Measurements from ENCODE around the gene DAGLB. TPM values are rescaled to one million over a fixed set of nuclear protein-coding genes. Genes with fewer than 3 reads are reported as not detected.
A peak's percentile ranks its signal among the peaks of the same experiment; 100 is the strongest.

Gene DAGLB
- polyA plus RNA-seq, 1 donor from 2014 or later: 15.5 TPM

DNA sequence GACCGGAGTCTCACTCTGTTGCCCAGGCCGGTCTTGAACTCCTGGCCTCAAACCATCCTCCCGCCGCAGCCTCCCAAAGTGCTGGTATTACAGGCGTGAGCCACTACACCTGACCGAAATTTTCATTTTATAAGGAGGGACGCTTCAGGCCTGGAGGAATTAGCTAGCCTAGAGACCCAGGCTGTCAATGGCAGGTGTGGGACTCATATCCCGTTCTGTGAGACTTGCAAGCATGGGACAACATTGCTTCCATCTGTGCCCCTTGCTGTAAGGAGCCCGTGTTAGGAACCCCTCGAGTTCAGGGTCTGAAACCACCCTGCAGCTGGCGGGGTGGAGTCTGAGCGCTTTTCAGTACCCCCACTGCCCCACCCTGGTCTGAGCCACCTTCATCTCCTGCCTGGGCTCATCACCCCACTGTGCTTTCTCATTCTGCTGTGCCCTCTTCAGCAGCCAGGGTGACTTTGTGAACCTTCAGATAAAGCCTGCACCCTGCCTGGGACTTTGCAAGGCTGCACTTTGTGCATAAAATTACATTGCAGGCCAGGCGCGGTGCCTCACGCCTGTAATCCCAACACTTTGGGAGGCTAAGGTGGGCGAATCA is 1.3 kb upstream of the DAGLB start:
- Mint-ChIP-seq H3K4me3 (peak overlapping the region; percentile 64 to 80 (median 74)), H3K9me3 (no peaks in the 10 kb centered on the region), H3K27me3 (no peaks in the 10 kb centered on the region), H3K27ac (peak overlapping the region; percentile 10 to 99 (median 91)), H3K4me1 (peaks cover 11 to 16% (median 15%) of the 10 kb centered on the region in 3 donors), H3K36me3 (no peaks in the 10 kb centered on the region)

DNA sequence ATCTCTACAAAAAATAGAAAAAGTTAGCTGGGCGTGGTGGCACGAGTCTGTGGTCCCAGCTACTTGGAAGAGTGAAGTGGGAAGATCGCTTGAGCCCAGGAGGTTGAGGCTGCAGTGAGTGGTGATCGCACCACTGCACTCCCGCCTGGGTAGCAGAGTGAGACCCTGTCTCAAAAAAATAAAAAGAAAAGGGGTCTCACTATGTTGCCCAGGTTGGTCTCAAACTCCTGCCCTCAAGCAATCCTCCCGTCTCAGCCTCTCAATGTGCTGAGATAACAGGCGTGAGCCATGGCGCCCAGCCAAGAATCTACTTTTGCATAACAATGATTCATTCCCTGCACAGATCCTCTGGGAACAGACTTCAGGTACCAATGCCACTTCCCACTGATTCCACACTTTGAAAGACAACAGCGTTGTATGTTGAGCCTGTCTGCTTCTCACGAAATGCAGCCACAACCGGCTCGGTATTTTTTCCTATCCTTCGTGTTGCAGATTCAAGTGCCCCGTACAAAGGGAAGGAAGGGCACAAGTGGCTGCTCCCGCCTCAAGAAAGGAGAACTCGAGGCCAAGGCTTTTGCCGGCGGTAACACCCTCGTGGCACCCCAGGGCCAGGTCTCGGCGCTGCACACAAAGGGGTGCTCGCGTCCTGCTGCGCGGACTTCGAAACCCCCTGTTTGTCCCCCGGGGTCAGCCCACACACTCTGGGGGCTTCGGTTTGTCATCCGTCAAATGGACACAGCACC is 745 bp downstream of the DAGLB start:
- H3K27ac Mint-ChIP-seq: peak overlapping the region; percentile 98 to 99 (median 98)
- no peaks in the 10 kb centered on the region for H3K27me3 Mint-ChIP-seq
- no peaks in the 10 kb centered on the region for H3K36me3 Mint-ChIP-seq
- H3K4me3 Mint-ChIP-seq: peak overlapping the region; percentile 95 to 100 (median 97)
- H3K4me1 Mint-ChIP-seq: peaks cover 17 to 24% (median 19%) of the 10 kb centered on the region in 3 donors
- H3K9me3 Mint-ChIP-seq: no peaks in the 10 kb centered on the region

DNA sequence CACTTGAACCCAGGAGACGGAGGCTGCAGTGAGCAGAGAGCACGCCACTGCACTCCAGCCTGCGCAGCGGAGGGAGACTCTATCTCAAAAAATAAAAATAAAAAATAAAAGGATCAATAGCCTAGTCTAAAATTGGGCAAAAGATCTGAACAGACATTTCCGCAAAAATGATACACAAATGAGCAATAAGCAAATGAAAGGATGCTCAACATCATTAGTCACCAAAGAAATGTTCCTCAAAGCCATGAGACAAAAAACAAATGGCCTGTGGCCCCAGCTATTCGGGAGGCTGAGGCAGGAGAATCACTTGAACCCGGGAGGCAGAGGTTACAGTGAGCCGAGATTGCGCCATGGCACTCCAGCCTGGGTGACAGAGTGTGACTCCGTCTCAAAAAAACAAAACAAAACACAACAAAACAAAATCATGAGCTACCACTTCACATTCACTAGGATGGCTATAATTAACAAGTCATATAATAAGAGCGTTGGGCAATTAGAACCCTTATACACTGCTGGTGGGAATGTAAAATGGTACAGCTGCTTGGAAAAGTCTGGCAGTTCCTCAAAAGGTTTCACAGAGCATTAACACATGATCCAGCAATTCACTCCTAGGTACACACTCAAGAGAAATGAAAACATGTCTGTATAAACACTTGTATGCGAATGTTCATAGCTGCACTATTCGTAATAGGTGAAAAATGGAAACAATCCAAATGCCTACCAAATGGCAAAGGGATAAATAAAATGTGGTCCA is 3.1 kb downstream of the DAGLB start:
- Mint-ChIP-seq H3K4me1 (peaks cover 18 to 27% (median 19%) of the 10 kb centered on the region in 3 donors), H3K36me3 (no peaks in the 10 kb centered on the region), H3K27me3 (no peaks in the 10 kb centered on the region), H3K27ac (peak overlapping the region in 1 of 3 donors; percentile 58), H3K4me3 (peak overlapping the region in 2 of 4 donors; percentile 57 to 63), H3K9me3 (no peaks in the 10 kb centered on the region)

DNA sequence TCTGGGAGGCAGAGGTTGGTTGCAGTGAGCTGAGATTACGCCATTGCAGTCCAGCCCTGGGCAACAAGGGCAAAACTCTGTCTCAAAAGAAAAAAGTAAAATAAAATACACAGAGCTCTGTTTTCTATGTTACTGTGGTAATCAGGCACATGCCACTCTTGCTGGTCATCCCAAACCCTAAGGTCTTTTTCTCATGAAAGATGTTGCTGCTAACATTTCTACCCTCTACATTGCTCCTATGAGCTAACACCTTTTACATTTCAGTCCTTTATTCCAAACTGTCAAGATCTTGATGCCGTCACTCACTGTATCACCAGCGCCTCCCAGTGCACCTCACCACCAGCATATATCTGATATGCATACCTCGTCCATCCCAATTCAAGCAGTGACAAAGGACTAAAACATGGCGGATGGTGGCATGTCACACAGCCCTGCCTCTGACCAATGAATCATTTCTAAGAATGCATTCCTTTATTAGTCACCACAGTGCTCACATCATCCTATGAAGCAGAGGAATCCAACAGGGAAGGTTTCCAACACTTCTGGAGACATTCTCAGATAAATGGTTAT is 4.3 kb downstream of the DAGLB start:
- Mint-ChIP-seq H3K27me3 (no peaks in the 10 kb centered on the region), H3K27ac (peak overlapping the region in 1 of 3 donors; percentile 3), H3K4me1 (peaks cover 20 to 34% (median 25%) of the 10 kb centered on the region in 3 donors), H3K36me3 (no peaks in the 10 kb centered on the region), H3K9me3 (no peaks in the 10 kb centered on the region), H3K4me3 (no peak overlapping the region)

DNA sequence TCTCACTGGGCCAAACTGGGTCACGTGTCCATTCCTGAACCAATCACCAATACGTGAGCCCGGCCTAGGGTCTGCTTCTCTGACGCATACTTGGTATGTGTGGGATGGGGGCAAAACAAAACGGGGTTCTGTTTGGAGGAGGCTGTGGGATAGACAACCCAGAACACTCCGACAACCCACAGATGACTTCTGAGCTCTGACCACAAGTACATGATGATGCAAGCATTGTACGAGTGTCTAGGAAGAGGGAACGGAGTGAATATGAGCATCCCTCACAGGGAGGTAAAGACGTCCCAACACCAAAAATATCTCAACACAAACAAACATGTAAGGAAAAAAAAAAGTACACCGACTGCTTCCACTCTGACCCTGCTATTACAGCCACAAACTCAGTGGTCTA is 5.6 kb downstream of the DAGLB start:
- Mint-ChIP-seq H3K4me3 (peak overlapping the region in 1 of 4 donors; percentile 15), H3K27me3 (no peaks in the 10 kb centered on the region), H3K27ac (peak overlapping the region in 1 of 3 donors; percentile 55), H3K9me3 (no peaks in the 10 kb centered on the region), H3K4me1 (peaks cover 14 to 41% (median 27%) of the 10 kb centered on the region in 3 donors), H3K36me3 (no peaks in the 10 kb centered on the region)

DNA sequence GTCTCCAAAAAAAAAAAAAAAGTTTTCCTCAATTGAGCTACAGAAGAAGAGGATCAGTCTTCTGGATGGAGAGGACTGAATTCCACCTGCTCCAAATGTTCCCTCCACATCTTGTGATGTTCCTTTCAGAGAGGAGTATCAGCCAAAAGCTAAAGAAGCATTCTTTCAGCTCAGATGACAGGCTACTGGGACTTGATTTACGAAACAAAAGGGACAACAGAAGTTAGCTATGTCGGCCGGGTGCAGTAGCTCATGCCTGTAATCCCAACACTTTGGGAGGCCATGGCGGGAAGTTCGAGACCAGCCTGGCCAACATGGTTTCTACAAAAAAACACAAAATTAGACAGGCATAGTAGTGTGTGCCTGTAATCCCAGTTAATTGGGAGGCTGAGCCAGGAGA is 7.4 kb downstream of the DAGLB start:
- H3K4me3 Mint-ChIP-seq: peak overlapping the region in 1 of 4 donors; percentile 20
- H3K27ac Mint-ChIP-seq: peak overlapping the region in 1 of 3 donors; percentile 63
- H3K9me3 Mint-ChIP-seq: no peaks in the 10 kb centered on the region
- H3K36me3 Mint-ChIP-seq: peaks cover 1% of the 10 kb centered on the region
- H3K4me1 Mint-ChIP-seq: peaks cover 24 to 47% (median 33%) of the 10 kb centered on the region in 3 donors
- no peaks in the 10 kb centered on the region for H3K27me3 Mint-ChIP-seq

DNA sequence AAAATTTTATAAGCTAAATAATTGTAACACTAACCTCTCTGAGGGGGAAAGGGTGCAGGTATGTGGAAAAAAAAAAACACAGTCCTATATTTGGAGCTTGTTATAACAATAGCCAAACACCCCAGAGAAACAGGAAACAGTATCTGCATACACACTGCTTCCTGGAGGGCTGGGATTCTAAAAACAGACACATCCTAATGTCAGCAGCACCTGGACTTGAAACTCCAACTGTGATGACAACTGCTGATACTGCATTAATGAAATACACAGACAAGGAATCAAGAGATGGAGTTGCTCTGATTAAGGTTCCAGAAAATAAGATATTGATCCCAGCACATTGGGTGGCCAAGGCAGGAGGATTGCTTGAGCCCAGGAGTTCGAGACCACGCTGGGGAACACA is 9.3 kb downstream of the DAGLB start:
- Mint-ChIP-seq H3K4me3 (peak overlapping the region in 1 of 4 donors; percentile 10), H3K27ac (no peak overlapping the region), H3K27me3 (no peaks in the 10 kb centered on the region), H3K4me1 (peaks cover 24 to 37% (median 28%) of the 10 kb centered on the region in 3 donors), H3K36me3 (peaks cover 1% of the 10 kb centered on the region), H3K9me3 (no peaks in the 10 kb centered on the region)

DNA sequence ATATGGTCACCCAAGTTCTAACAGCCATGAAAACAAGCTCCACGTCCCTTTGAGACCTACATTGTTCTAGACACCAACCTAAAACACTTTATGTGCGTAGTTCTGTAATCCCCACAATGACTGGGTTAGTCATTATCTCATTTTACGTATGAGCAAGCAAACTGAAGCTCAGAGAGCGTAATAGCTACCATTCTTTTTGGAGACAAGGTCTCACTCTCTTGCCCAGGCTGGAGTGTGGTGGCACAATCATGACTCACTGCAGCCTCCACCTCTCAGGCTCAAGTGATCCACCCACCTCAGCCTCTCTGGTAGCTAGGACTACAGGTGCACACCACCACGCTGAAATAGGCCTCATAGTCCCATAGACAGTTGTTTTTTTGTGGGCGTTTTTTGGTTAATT is 10.5 kb downstream of the DAGLB start:
- H3K4me3 Mint-ChIP-seq: peak overlapping the region in 1 of 4 donors; percentile 10
- no peaks in the 10 kb centered on the region for H3K9me3 Mint-ChIP-seq
- H3K4me1 Mint-ChIP-seq: peaks cover 21 to 34% (median 27%) of the 10 kb centered on the region in 3 donors
- peaks cover 1% of the 10 kb centered on the region for H3K36me3 Mint-ChIP-seq
- H3K27ac Mint-ChIP-seq: no peak overlapping the region
- no peaks in the 10 kb centered on the region for H3K27me3 Mint-ChIP-seq

DNA sequence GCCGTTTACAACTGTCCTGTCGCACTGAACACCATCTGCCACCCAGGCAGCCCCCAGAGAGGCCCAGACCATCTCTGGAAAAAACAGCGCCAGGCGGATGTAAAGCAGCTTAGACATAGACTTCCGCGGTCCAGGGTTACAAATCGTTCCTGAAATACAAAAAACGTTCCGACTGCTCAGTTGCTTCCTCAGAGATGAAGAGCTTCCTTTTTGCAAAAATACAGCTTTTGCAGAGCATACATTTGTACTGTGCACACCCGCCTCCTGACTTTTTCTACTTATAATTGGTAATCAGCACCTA is 11.4 kb downstream of the DAGLB start:
- Mint-ChIP-seq H3K4me1 (peaks cover 17 to 31% (median 25%) of the 10 kb centered on the region in 3 donors), H3K9me3 (no peaks in the 10 kb centered on the region), H3K27ac (peak overlapping the region; percentile 22 to 92 (median 86)), H3K27me3 (no peaks in the 10 kb centered on the region), H3K4me3 (peak overlapping the region; percentile 67 to 89 (median 78)), H3K36me3 (peaks cover 1% of the 10 kb centered on the region)

DNA sequence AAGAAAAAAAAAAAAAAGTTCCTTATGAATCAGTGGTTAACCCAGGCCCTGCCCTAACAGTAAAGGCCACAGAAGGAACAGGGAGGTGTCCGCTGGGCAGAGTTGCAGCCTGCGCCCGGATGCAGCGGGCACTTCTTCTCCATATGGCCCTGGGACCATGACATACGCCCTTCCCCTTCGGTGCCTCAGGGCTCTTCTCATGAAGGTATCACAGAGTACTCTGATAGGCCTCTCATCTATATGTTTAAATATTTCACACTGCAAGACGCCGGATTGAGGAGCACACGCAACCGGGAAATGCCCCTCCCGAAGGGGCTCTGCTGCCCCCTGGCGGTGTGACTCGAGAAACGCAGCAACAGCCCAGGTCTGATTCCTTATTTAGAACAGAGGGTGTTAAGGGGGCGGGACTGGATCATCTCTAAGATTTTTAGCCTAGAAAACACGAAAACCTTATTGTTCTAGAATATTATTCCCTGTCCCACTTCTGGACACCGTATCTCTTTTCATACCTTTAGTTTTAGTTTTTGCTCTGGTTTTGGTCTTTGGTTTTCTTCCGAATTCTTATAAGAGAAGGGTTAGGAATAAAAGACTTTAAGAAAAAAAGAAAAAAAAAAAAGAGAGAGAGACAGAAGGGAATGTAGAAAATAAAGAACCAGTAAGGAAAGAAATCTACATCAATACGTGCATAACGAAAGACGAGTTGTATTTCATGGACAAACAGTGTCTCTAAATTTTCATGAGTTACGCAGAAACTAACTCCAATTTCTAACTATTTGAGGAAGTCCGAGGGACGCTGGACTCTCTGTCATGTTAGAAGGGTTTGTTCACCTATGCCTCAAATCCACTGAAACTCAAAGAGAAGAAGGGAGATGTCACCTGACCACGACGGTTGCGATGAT is 12.0 kb downstream of the DAGLB start:
- Mint-ChIP-seq H3K9me3 (no peaks in the 10 kb centered on the region), H3K4me1 (peaks cover 17 to 30% (median 25%) of the 10 kb centered on the region in 3 donors), H3K36me3 (peaks cover 3% of the 10 kb centered on the region), H3K27ac (peak overlapping the region; percentile 22 to 92 (median 86)), H3K4me3 (peak overlapping the region; percentile 67 to 89 (median 78)), H3K27me3 (no peaks in the 10 kb centered on the region)

DNA sequence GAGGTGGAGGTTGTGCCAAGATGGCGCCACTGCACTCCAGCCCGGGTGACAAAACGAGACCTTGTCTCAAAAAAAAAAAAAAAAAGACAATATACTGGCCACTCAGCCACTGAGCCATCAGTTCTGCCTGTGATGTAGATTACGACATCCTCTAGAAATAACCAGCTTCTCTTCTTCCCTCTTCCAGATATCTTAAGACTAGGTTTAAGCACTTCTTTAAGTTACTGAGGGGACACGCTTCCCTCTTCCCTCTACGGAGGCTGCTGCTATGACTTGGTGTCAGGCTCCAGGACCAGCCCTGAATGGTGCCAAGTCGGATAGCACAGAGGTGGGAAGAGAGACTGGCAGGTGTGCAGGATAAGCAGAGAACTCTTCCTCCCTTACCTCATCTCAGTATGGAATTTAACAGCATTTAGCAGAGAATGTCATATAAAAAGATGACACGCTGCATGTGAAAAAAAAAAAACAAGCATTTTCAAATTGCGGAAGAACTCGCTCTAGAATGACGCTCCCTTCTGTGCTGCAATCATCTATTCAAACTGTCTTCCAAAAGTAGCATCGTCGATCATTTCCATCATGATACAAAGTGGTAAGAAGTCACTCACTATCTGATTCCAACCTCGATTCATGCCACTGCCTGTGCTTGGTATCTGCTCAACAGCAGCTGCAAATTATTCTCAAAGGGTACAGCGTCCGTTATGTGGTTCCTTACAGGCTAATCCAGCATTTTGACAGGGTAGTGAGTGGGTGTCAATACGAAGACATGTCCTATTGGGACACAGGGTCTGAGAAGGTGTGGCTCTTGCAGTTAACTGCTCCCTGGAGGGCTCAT is 13.8 kb downstream of the DAGLB start:
- Mint-ChIP-seq H3K4me3 (no peak overlapping the region), H3K27ac (no peak overlapping the region), H3K27me3 (no peaks in the 10 kb centered on the region), H3K36me3 (peaks cover 3% of the 10 kb centered on the region), H3K9me3 (no peaks in the 10 kb centered on the region), H3K4me1 (peaks cover 17 to 28% (median 24%) of the 10 kb centered on the region in 3 donors)

DNA sequence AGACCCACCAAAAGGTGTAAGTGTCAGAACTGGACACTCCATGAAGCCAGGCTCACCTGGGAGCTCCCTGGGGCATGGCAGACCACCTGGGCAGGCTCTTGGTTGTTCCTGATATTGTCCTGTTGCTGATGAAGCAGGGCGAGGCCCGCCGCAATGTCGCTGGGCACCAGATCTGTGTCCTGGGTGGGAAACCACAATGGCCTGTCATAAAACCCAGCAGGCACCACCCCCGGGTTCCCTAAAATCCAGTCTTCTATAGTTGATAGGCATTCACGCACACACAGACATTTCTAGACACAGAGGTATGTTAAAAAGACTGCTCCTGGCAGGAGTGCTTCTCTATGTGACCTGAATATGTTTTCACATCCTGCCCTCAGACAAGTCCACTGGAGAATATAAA is 15.0 kb downstream of the DAGLB start:
- H3K9me3 Mint-ChIP-seq: no peaks in the 10 kb centered on the region
- H3K27me3 Mint-ChIP-seq: no peaks in the 10 kb centered on the region
- H3K4me1 Mint-ChIP-seq: peaks cover 12 to 20% (median 17%) of the 10 kb centered on the region in 3 donors
- H3K4me3 Mint-ChIP-seq: no peak overlapping the region
- no peak overlapping the region for H3K27ac Mint-ChIP-seq
- peaks cover 3% of the 10 kb centered on the region for H3K36me3 Mint-ChIP-seq

DNA sequence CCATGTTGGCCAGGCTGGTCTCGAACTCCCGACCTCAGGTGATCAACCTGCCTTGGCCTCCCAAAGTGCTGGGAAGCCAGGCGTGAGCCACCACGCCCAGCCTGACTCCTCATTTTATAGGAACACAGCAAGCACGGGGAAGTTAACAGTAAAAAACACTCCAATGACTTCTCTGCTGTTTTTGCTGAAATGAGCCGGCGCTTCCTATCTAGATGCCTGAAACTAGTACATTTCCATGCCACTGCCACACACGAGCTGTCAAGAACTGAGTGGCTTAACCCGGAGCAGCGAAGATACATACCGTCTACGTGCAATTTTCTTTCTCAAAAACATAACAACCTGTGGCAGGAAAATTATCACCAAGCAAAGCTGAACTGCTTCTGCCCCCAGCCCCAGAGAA is 16.8 kb downstream of the DAGLB start:
- Mint-ChIP-seq H3K27me3 (no peaks in the 10 kb centered on the region), H3K4me1 (peaks cover 5 to 12% (median 6%) of the 10 kb centered on the region in 3 donors), H3K9me3 (no peaks in the 10 kb centered on the region), H3K36me3 (peaks cover 3% of the 10 kb centered on the region), H3K27ac (peak overlapping the region in 1 of 3 donors; percentile 57), H3K4me3 (no peak overlapping the region)
